Body of pancreas (tissue), 4 donors: ENCODE measurements around the gene NCOA1. TPM values are rescaled to one million over a fixed set of nuclear protein-coding genes. Genes with fewer than 3 reads are reported as not detected.

Experiments
- ATAC-seq: fragments of 150-250 bp; one replicate; pipeline ENCODE4 v1.9.1; 2016
- DNase-seq, 4 donors: peaks; one replicate each; pipeline ENCODE4 v3.0.0-alpha.2; 2019
- H3K27ac ChIP-seq, 4 donors: fragments of 200-600 bp; sonication (generic); 1 replicate in 3 of 4; 2 replicates in 1 of 4; pipeline versions ENCODE4 v1.5.1 to v1.6.1; 2016 to 2019; ENCODE audit warnings: mild to moderate bottlenecking in 1 of 4, mixed read lengths in 1 of 4, moderate library complexity in 1 of 4
- H3K27me3 ChIP-seq, 2 donors: fragments of 200-600 bp; sonication (generic); one replicate each; pipeline ENCODE4 v1.6.0; 2016; ENCODE audit warnings: mild to moderate bottlenecking in 1 of 2
- H3K36me3 ChIP-seq, 2 donors: fragments of 200-600 bp; sonication (generic); replicated peaks in 1 of 2; 2 replicates each; pipeline ENCODE4 v1.5.1; 2016; ENCODE audit warnings: low read depth in 2 of 2; ENCODE audit not compliant: insufficient read depth in 1 of 2
- H3K4me1 ChIP-seq: fragments of 200-600 bp; sonication (generic); one replicate; pipeline ENCODE4 v1.6.0; 2016
- H3K4me3 ChIP-seq, 2 donors: fragments of 200-600 bp; sonication (generic); 1 replicate in 1 of 2; 2 replicates in 1 of 2; pipeline ENCODE4 v1.5.1; 2016 to 2019
- H3K9me3 ChIP-seq, 3 donors: fragments of 200-600 bp; sonication (generic); 1 replicate in 2 of 3; 2 replicates in 1 of 3; pipeline ENCODE4 v1.5.1; 2016
- CTCF ChIP-seq, 7 experiments: fragments of 450-650 bp in 4 of 7; fragments of 200-600 bp in 3 of 7; sonication (generic) in 3 of 7; IDR thresholded peaks; one replicate each; pipeline ENCODE4 v1.5.1; 2016 to 2019; ENCODE audit warnings: antibody characterized with exemption in 7 of 7
- POLR2A ChIP-seq, 3 donors: fragments of 450-650 bp; IDR thresholded peaks; one replicate each; pipeline ENCODE4 v1.6.1; 2016; ENCODE audit warnings: antibody characterized with exemption in 3 of 3, mild to moderate bottlenecking in 2 of 3
- WGBS, 2 donors: methylation state at CpG; one replicate each; pipeline ENCODE4 v1.1.5; 2017; 5-methylcytosine and 5-hydroxymethylcytosine counted together
- intact Hi-C: fragments of 100-400 bp; cut with DNase I; formaldehyde crosslinking; loops from one replicate; pipeline ENCODE4 v1.15.1; 2023
- total RNA-seq, 2 donors: library from RNA; depleted of rRNA; stranded (reverse); fragments of >200 nt; gene quantifications; one replicate each; pipeline ENCODE4 v1.1.0, GENCODE V29; 2016

NCOA1 gene
- total RNA-seq, 2 donors from 2014 or later = 22.1 to 38.7 TPM

GRCh38 chr2:24721470-24721869, 230.4 kb downstream of the NCOA1 start:
- Histone ChIP-seq H3K36me3 (peaks cover 0 to 3% of the 10 kb centered on the region in 2 donors), H3K27ac (peak overlapping the region in 1 of 4 donors; percentile 27), H3K4me1 (peaks cover 11% of the 10 kb centered on the region), H3K9me3 (no peaks in the 10 kb centered on the region), H3K27me3 (no peaks in the 10 kb centered on the region), H3K4me3 (no peak overlapping the region)
- TF ChIP-seq CTCF (IDR thresholded peaks at IDR 0.05) (no peak), POLR2A (IDR thresholded peaks at IDR 0.05) (no peak)
- ATAC-seq (peak; percentile 68), DNase-seq (peak; percentile 60 to 84 (median 79))
- intact Hi-C loops = no loop called here

GRCh38 chr2:24722141-24722790, 231.2 kb downstream of the NCOA1 start:
- DNase-seq (no peak), ATAC-seq (no peak)
- Histone ChIP-seq H3K27ac (no peak overlapping the region), H3K9me3 (no peaks in the 10 kb centered on the region), H3K4me1 (peaks cover 11% of the 10 kb centered on the region), H3K4me3 (no peak overlapping the region), H3K27me3 (no peaks in the 10 kb centered on the region), H3K36me3 (peaks cover 0 to 3% of the 10 kb centered on the region in 2 donors)
- intact Hi-C loops = no loop called here
- WGBS, 2 donors = 90 to 95% methylated on average over 3 of the region's 3 CpGs
- TF ChIP-seq CTCF (IDR thresholded peaks at IDR 0.05) = no peak
- no peak for TF ChIP-seq POLR2A (IDR thresholded peaks at IDR 0.05)

DNA sequence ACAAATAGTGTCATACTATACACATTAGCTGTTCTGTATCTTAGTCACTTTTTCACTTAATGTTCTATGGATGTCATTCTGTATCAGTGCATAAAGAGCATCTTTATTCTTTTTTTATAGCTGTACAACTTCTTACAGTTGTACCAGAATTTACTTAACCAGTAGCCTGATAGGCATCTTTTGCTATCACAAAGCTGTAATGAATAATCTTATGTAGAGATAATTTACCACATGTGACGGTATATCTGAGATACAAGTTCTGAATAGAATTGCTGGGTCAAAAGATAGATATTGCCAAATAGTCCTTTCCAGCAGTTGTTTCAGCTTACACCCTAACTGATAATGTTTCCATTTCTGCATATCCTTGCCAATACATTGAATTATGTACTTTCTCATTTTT, 232.1 kb downstream of the NCOA1 start:
- H3K4me1 ChIP-seq = peaks cover 11% of the 10 kb centered on the region
- no peak for ATAC-seq
- TF ChIP-seq POLR2A (IDR thresholded peaks at IDR 0.05) = no peak
- no peak for TF ChIP-seq CTCF (IDR thresholded peaks at IDR 0.05)
- H3K9me3 ChIP-seq = no peaks in the 10 kb centered on the region
- no peak overlapping the region for H3K4me3 ChIP-seq
- no peaks in the 10 kb centered on the region for H3K27me3 ChIP-seq
- peaks cover 0 to under 1% of the 10 kb centered on the region in 2 donors for H3K36me3 ChIP-seq
- WGBS, 2 donors = 68 to 74% methylated on average over 1 of the region's 1 CpG
- no peak for DNase-seq
- intact Hi-C loops = no loop called here
- no peak overlapping the region for H3K27ac ChIP-seq

- Histone ChIP-seq H3K36me3 (no peaks in the 10 kb centered on the region), H3K4me1 (peaks cover 11% of the 10 kb centered on the region), H3K9me3 (no peaks in the 10 kb centered on the region), H3K27ac (no peak overlapping the region), H3K27me3 (no peaks in the 10 kb centered on the region), H3K4me3 (no peak overlapping the region)
- ATAC-seq = no peak
- TF ChIP-seq CTCF (IDR thresholded peaks at IDR 0.05) = no peak
- intact Hi-C loops = no loop called here
- no peak for DNase-seq
Measured at GRCh38 chr2:24723665-24724064, 232.6 kb downstream of the NCOA1 start.

DNA sequence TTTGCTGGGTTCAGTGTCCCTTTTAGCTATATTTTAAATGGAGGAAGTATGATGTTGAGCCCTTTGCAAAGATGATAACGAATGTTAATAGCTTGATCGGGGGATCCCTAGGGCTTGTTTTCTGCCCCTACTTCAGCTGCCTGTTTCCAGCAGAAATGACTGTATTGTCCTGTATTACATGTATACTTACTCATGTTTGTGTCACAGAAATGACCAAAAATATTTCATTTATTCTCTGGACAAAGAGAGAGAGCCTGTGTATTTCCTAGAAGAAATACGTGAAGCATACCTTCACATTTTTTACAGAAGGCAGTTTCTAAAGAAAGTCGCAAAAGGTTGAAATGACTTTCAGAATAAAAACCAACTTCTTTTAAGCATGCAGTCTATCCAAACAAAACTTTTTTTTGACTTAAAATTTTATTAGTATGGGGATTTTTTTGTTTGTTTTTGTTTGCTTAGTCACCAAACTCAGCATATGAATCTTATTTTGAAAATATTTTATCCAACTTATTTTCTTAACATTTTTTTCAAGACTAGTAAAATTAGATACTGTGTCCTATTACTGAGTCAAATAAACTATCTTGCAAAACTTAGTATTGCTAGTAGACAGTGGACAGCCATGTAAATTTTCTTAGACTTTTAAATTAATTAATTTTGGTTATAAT, 233.2 kb downstream of the NCOA1 start:
- DNase-seq = no peak
- peaks cover 11% of the 10 kb centered on the region for H3K4me1 ChIP-seq
- H3K36me3 ChIP-seq = no peaks in the 10 kb centered on the region
- no peak overlapping the region for H3K27ac ChIP-seq
- H3K4me3 ChIP-seq = no peak overlapping the region
- H3K9me3 ChIP-seq = no peaks in the 10 kb centered on the region
- intact Hi-C loops = no loop called here
- TF ChIP-seq POLR2A (IDR thresholded peaks at IDR 0.05) (no peak), CTCF (IDR thresholded peaks at IDR 0.05) (no peak)
- 92 to 94% methylated on average over 4 of the region's 4 CpGs for WGBS, 2 donors
- no peak for ATAC-seq
- no peaks in the 10 kb centered on the region for H3K27me3 ChIP-seq
